Measurements from ENCODE around the gene PDIA2.
A peak's percentile ranks its signal among the peaks of the same experiment; 100 is the strongest.
"Not testable (repeated sequence)": the region's sequence is repeated elsewhere in the genome, so short reads cannot be mapped to it uniquely, and the experiment has no call there.

PDIA2 gene

GRCh38 chr16:263944-264343 lies 19.0 kb upstream of the PDIA2 start:
- no peak for DNase-seq

- no peak for DNase-seq
These were observed 18.5 kb upstream of the PDIA2 start for GRCh38 chr16:264440-264951.

GRCh38 chr16:265002-265529 lies 17.9 kb upstream of the PDIA2 start:
- no peak for DNase-seq

GRCh38 chr16:265711-266110 lies 17.3 kb upstream of the PDIA2 start:
- no peak for DNase-seq

- no peak for DNase-seq
These were observed 16.5 kb upstream of the PDIA2 start for GRCh38 chr16:266258-267164.

- not testable (repeated sequence) for DNase-seq
These were observed 15.4 kb upstream of the PDIA2 start for GRCh38 chr16:267562-267961.

GRCh38 chr16:268141-269053 lies 14.6 kb upstream of the PDIA2 start:
- peak in 1 of 2 experiments; percentile 34 for DNase-seq

GRCh38 chr16:269061-269796 lies 13.7 kb upstream of the PDIA2 start:
- DNase-seq, result no peak

- no peak for DNase-seq
These were observed 12.3 kb upstream of the PDIA2 start for GRCh38 chr16:270381-271255.

- no peak for DNase-seq
These were observed 10.1 kb upstream of the PDIA2 start for GRCh38 chr16:272633-273546.

GRCh38 chr16:273547-274421 lies 9.2 kb upstream of the PDIA2 start:
- no peak for DNase-seq

GRCh38 chr16:275041-275641 lies 7.8 kb upstream of the PDIA2 start:
- DNase-seq, result no peak

- DNase-seq, result no peak
These were observed 7.2 kb upstream of the PDIA2 start, which contains the start of gene RGS11 for GRCh38 chr16:275786-276232. TSS of gene RGS11 (minus strand) at chr16:275944. CDS start at chr16:275911, 33 bp downstream.

- DNase-seq, result no peak
These were observed 6.4 kb upstream of the PDIA2 start for GRCh38 chr16:276426-277077.

GRCh38 chr16:278863-279366 lies 4.0 kb upstream of the PDIA2 start:
- DNase-seq, result peak in 1 of 2 experiments; percentile 53

GRCh38 chr16:279531-279930 lies 3.4 kb upstream of the PDIA2 start:
- DNase-seq, result no peak

GRCh38 chr16:280005-280460 lies 2.9 kb upstream of the PDIA2 start:
- no peak for DNase-seq

- DNase-seq, result no peak
These were observed 2.4 kb upstream of the PDIA2 start, which contains the start of gene ARHGDIG for GRCh38 chr16:280552-280951. TSS of gene ARHGDIG (plus strand) at chr16:280591. CDS start at chr16:280681, 90 bp downstream.

Measured in NCI-H2081 (cell line).